Superior temporal gyrus (tissue), 1 donor: ENCODE measurements around the gene PCNX1.
"Not testable (repeated sequence)": the region's sequence is repeated elsewhere in the genome, so short reads cannot be mapped to it uniquely, and the experiment has no call there.

Source experiments
- DNase-seq: peaks from one replicate; pipeline ENCODE4 v3.0.0-alpha.2; 2016; ENCODE audit errors: extremely low spot score

PCNX1 gene

GRCh38 chr14:70916300-70916699, 9.0 kb downstream of the PCNX1 start:
- DNase-seq, result no peak

DNA sequence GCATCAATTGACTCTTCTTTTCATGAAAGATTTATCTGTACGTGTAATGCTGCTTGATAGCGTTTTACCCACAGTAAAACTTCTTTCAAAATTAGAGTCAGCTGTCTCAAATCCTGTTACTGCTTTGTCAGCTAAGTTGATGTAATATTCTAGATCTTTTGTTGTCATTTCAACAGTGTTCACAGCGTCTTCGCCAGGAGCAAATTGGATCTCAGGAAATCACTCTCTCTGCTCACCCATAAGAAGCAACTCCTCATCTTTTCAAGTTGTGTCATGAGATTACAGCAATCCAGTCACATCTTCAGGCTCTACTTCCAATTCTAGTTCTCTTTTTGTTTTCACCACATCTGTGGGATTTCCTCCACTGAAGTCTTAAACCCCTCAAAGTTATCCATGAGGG, 9.5 kb downstream of the PCNX1 start:
- no peak for DNase-seq

GRCh38 chr14:70917633-70918032, 10.4 kb downstream of the PCNX1 start:
- DNase-seq, result no peak

DNA sequence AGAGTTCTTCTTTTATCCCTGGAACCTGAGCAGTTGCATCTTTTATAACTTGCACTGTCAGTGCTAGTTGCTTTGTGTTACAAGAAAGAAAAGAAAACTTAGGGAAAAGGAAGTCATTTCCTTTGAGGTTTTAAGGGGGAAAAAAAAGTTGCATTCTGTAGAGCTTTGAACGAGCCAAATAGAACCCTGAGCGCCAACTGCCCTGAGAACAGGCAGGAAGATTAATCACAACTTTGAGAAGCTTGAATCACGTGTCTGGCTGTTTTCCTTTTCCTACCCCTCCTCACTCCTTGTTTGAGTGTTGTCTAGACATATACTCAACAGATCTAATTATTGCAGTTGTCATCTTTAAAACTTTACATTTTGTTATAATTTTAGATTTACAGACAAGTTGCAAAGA, 12.5 kb downstream of the PCNX1 start:
- DNase-seq, result no peak

DNA sequence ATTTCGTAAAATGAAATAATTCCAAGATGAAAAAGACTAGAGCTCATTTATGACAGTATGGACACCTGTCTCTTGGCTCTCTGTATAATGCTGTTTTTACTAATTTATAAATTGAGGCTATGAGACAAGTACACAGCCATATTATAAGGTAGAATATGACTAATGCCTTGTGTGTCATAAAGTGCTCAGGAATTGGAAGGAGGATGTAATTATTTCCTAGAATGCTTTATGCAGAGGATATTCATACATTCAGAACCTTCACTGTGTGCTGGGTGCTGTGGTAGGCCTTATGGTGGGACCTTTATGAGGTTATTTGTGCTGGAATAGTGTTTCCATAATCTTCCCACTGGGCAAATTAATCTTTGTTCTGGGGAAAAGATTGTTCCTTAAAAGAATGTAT, 13.3 kb downstream of the PCNX1 start:
- no peak for DNase-seq

- DNase-seq, result no peak
Observed at GRCh38 chr14:70921669-70922068, 14.4 kb downstream of the PCNX1 start.

DNA sequence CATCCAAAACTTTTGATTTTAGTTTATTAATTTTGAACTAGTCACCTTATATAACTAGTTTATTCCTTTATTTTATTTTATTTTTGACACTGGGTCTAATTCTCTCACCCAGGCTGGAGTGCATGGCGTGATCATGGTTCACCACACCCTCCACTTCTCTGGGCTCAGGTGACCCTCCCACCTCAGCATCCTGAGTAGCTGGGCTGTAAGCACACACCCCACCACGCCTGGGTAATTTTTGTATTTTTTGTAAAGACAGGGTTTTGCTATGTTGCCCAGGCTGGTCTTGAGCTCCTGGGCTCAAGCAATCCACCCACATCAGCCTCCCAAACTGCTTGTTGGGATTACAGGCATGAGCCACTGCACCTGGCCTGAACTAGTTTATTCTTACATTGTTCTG, 17.3 kb downstream of the PCNX1 start:
- no peak for DNase-seq

DNA sequence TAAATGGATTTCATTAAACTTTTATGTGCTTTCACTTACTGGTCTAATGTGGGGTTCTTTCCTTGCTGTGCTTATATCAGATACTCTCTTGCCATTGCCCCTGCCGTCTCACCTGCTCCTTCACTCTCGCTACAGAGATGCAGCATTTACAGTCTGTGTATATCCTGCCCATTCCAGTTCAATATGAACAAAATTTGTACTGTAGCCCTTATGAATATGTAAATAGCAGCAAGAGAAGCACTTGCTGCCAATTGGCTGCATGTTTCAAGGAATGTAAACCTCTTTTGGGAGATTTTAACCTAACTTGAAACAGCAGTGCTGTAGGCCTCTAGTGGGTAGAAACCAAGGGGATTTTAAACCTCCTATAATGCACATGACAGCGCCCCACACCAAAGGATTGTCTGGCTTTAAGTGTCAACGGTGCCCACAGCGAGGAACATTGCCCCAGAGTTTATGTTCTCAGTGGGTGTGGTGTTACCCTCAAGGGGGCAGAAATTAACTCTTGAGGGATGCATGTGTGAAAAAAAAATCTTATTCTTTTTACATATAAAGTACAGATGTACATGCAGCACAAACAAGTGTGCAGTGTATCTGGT, 19.1 kb downstream of the PCNX1 start:
- DNase-seq, result no peak

DNA sequence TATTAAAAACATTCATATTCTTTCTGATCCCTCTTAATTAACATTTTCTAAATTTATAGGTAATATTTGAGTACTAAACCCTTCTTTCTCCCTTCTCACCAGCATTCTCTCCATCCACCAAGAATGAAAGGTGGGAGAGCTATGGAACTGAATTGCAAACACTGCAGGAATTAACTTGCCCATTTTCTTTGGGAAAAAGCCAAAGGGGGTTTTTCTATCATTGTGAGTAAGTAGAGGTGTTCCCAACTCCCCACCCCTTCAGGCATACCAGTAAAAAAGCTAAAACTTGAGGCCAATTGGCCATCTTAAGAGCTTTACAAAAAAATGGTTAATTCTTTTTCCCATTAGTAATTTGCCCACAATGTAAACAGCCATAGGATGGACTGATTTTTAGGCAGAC, 23.7 kb downstream of the PCNX1 start:
- DNase-seq, result no peak

- DNase-seq, result no peak
Observed at GRCh38 chr14:70934084-70934483, 26.8 kb downstream of the PCNX1 start.

DNA sequence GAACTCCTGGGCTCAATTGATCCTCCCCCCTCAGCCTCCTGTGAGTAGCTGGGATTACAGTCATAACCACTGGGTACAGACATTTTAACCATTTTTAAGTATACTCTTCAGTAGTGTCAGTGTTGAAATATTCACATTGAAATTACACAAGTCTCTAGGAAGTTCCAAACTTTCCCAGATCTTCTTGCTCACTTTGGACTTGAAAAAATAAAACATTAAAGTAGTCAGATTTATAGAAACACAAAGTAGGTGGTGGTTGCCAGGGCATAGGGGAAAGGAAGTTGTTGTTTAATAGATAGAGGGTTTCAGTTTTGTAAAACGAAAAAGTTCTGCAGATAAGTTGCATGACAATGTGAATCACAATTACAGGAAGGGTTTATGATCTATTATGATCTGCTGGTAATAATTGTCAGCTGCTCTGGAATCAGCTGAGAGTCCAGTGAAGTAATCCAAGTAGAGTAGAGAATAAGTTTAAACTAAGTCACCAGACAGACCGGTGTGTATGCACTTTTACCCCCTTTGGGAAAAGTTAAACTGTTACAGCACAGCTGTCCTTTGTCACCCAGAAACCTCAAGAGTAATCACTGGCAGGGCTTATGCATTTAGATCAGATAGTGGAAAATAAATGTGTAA, 27.4 kb downstream of the PCNX1 start:
- DNase-seq, result no peak

DNA sequence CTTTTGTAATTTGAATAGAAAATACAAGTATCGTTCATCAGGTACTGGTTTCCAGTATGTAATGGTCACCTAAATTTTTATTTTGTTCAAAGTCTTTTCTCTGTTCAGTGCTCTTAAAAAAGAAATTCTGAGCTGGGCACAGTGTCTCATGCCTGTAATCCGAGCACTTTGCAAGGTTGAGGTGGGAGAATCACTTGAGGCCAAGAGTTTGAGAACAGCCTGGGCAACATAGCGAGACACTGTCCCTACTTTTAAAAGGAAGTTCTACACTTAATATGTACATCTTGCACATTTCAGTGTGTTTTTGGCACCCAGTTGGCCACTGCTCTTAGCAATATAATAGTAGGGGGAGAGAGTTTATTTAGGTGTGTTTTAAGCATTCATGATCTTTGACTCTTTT, 27.9 kb downstream of the PCNX1 start:
- no peak for DNase-seq

DNA sequence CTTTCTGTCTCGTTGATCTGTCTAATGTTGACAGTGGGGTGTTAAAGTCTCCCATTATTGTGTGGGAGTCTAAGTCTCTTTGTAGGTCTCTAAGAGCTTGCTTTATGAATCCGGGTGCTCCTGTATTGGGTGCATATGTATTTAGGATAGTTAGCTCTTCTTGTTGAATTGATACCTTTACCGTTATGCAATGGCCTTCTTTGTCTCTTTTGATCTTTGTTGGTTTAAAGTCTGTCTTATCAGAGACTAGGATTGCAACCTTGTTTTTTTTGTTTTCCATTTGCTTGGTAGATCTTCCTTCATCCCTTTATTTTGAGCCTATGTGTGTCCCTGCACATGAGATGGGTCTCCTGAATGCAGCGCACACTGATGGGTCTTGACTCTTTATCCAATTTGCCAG, 32.4 kb downstream of the PCNX1 start:
- DNase-seq, result not testable (repeated sequence)

GRCh38 chr14:70941637-70942341, 34.5 kb downstream of the PCNX1 start:
- not testable (repeated sequence) for DNase-seq

- DNase-seq, result no peak
Observed at GRCh38 chr14:70942342-70942706, 35.1 kb downstream of the PCNX1 start.

DNA sequence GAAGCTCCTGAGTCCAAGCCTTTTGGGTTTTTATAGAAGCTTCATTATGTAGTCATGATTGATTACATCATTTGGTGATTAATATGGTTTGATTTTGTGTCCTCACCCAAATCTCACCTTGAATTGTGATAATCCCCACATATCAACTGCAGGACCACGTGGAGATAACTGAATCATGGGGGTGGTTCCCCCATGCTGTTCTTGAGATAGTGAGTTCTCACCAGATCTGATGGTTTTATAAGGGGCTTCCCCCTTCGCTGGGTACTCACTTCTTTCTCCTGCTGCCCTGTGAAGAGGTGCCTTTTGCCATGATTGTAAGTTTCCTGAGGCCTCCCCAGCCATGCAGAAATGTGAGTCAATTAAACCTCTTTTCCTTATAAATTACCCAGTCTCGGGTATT, 35.5 kb downstream of the PCNX1 start:
- DNase-seq, result not testable (repeated sequence)

DNA sequence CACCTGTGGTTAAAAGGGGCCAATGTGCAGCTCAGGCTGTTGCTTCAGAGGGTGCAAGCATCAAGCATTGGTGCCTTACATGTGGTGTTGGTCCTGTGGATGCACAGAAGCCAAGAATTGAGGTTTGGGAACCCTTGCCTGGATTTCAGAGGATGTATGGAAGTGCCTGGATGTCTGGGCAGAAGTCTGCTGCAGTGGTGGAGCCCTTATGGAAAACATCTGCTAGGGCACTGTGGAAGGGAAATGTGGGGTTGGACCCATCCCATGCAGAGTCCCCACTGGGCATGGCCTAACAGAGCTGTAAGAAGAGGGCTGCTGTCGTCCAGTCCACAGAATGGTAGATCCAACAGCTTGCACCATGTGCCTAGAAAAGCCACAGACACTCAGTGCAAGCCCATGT, 36.6 kb downstream of the PCNX1 start:
- no peak for DNase-seq

- no peak for DNase-seq
Observed at GRCh38 chr14:70947739-70948138, 40.5 kb downstream of the PCNX1 start.

- no peak for DNase-seq
Observed at GRCh38 chr14:70952485-70952884, 45.2 kb downstream of the PCNX1 start.

GRCh38 chr14:70954068-70954467, 46.8 kb downstream of the PCNX1 start:
- DNase-seq, result no peak

GRCh38 chr14:70955543-70956480, 48.6 kb downstream of the PCNX1 start:
- DNase-seq, result no peak

- DNase-seq, result no peak
Observed at GRCh38 chr14:70956511-70956910, 49.3 kb downstream of the PCNX1 start.
